RWPE2 (cell line): ENCODE data around the gene LMBR1.

Source experiments
- ATAC-seq: fragments of 200-7000 bp; cut with Tn5 transposase; 3 replicates; pipeline ENCODE4 v1.9.1; 2021; ENCODE audit warnings: low read depth
- DNase-seq: peaks from one replicate; pipeline ENCODE4 v3.0.0-alpha.2; 2020; ENCODE audit warnings: low spot score
- H3K27ac ChIP-seq: fragments of 450-650 bp; 2 replicates; pipeline ENCODE4 v1.5.1; 2017; ENCODE audit warnings: mild to moderate bottlenecking; ENCODE audit not compliant: poor library complexity, severe bottlenecking
- H3K27me3 ChIP-seq: fragments of 250-450 bp; sonication (Bioruptor Pico); 2 replicates; pipeline ENCODE4 v1.5.1; 2021; ENCODE audit warnings: mild to moderate bottlenecking, moderate library complexity; ENCODE audit not compliant: insufficient read depth, poor library complexity, severe bottlenecking
- H3K36me3 ChIP-seq: fragments of 250-450 bp; sonication (Bioruptor Pico); 2 replicates; pipeline ENCODE4 v1.5.1; 2020; ENCODE audit warnings: low read depth, mild to moderate bottlenecking, moderate library complexity
- H3K4me1 ChIP-seq: fragments of 250-450 bp; sonication (Bioruptor Pico); 2 replicates; pipeline ENCODE4 v1.5.1; 2021; ENCODE audit warnings: mild to moderate bottlenecking, moderate library complexity; ENCODE audit not compliant: insufficient read depth, poor library complexity, severe bottlenecking
- H3K4me3 ChIP-seq: fragments of 250-450 bp; sonication (Bioruptor Pico); 2 replicates; pipeline ENCODE4 v1.5.1; 2021; ENCODE audit warnings: mild to moderate bottlenecking, moderate library complexity; ENCODE audit not compliant: severe bottlenecking
- H3K9me3 ChIP-seq: fragments of 250-450 bp; sonication (Bioruptor Pico); 2 replicates; pipeline ENCODE4 v1.5.1; 2021; ENCODE audit warnings: mild to moderate bottlenecking, moderate library complexity; ENCODE audit not compliant: severe bottlenecking
- CTCF ChIP-seq: fragments of 450-650 bp; IDR thresholded peaks from one replicate; pipeline ENCODE4 v1.5.1; 2017; ENCODE audit warnings: mild to moderate bottlenecking, moderate library complexity; ENCODE audit not compliant: poor library complexity, severe bottlenecking

The LMBR1 gene

GRCh38 chr7:156628562-156628961, 264.4 kb downstream of the LMBR1 start:
- no peak for ATAC-seq
- Histone ChIP-seq H3K27me3 (no peaks in the 10 kb centered on the region), H3K36me3 (no peaks in the 10 kb centered on the region), H3K4me3 (no peak overlapping the region), H3K9me3 (peaks cover 5% of the 10 kb centered on the region), H3K4me1 (no peaks in the 10 kb centered on the region), H3K27ac (no peak overlapping the region)
- DNase-seq, result no peak
- no peak for TF ChIP-seq CTCF
